Ishikawa (cell line): Measurements from ENCODE around the gene MTHFD1L.

ENCODE experiments used
- CEBPB ChIP-seq: IDR thresholded peaks from 2 replicates; pipeline ENCODE4 v1.6.1; 2012
- CREB1 ChIP-seq: IDR thresholded peaks from 2 replicates; pipeline ENCODE4 v1.6.1; 2012; ENCODE audit warnings: low read depth
- EGR1 ChIP-seq: IDR thresholded peaks from 2 replicates; pipeline ENCODE4 v1.6.1; 2012
- EP300 ChIP-seq: IDR thresholded peaks from 2 replicates; pipeline ENCODE4 v1.6.1; 2012; ENCODE audit warnings: borderline replicate concordance
- FOXM1 ChIP-seq: IDR thresholded peaks from 2 replicates; pipeline ENCODE4 v1.6.1; 2012; ENCODE audit warnings: low read depth, borderline replicate concordance
- NFIC ChIP-seq: IDR thresholded peaks from 2 replicates; pipeline ENCODE4 v1.6.1; 2012
- RAD21 ChIP-seq: IDR thresholded peaks from 2 replicates; pipeline ENCODE4 v1.6.1; 2012; ENCODE audit warnings: low read depth
- TAF1 ChIP-seq: IDR thresholded peaks from 2 replicates; pipeline ENCODE4 v1.6.1; 2012; ENCODE audit warnings: low read depth, mild to moderate bottlenecking
- TCF12 ChIP-seq: IDR thresholded peaks from 2 replicates; pipeline ENCODE4 v1.6.1; 2012; ENCODE audit warnings: low read depth
- TEAD4 ChIP-seq: IDR thresholded peaks from 2 replicates; pipeline ENCODE4 v1.6.1; 2012
- YY1 ChIP-seq: IDR thresholded peaks from 2 replicates; pipeline ENCODE4 v1.6.1; 2012; ENCODE audit warnings: low read depth
- ZBTB7A ChIP-seq: IDR thresholded peaks from 2 replicates; pipeline ENCODE4 v1.6.1; 2012; ENCODE audit warnings: low read depth
- TF ChIP-seq, protein P1 (sequence below): IDR thresholded peaks from 2 replicates; pipeline ENCODE4 v1.6.1; 2012; ENCODE audit warnings: low read depth, mild to moderate bottlenecking
- TF ChIP-seq, protein P2 (sequence below): IDR thresholded peaks from 2 replicates; pipeline ENCODE4 v1.6.1; 2012
- TF ChIP-seq, protein P3 (sequence below): IDR thresholded peaks from 2 replicates; pipeline ENCODE4 v1.6.1; 2012

The MTHFD1L gene

DNA sequence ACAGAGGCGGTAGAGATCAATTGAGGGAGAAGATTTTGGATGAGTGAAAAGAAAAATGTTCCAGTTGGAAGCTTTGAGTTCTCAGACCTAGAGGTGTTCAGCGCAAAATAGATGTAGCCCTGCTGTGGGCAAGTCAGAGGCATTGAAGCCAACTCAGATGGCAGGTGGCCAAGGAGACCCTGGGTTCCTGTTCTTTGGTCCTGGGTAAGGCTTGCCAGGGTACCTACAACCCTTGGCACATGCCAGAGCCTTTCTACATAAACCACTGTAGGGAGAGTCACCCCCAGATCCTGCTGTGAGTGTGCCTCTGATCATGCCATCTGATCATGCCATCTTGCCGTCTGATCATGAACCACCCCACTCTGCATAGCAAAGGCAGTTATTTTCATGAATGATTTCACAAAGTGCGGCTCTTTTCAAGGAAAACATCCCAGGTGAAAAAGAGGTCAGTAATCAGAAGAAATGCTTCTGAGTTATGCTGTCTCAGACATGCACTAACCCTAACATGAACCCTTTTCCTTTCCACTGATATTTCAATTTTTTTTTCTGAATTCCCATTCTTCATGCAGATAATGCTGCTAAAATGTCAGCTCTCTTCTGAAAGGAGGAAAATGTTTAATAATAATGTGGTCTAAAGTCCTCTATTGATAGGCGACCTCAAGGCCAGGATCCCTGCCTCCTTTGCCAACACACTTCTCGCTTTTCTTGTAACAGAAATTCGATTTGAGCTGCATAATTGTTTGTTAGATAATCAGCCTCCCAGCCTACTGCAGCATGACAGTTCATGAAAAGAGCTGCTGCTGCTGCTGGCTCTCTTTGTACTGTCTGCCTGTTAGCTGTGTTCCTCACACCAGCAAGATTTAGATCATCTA, 153.6 kb downstream of the MTHFD1L start:
- TF ChIP-seq TAF1 (no peak), RAD21 (no peak), FOXM1 (no peak), EGR1 (no peak), CEBPB (no peak), YY1 (no peak), ZBTB7A (no peak), TCF12 (no peak), NFIC (no peak), CREB1 (no peak), EP300 (no peak), TEAD4 (no peak)
- TF ChIP-seq, protein P1, sequence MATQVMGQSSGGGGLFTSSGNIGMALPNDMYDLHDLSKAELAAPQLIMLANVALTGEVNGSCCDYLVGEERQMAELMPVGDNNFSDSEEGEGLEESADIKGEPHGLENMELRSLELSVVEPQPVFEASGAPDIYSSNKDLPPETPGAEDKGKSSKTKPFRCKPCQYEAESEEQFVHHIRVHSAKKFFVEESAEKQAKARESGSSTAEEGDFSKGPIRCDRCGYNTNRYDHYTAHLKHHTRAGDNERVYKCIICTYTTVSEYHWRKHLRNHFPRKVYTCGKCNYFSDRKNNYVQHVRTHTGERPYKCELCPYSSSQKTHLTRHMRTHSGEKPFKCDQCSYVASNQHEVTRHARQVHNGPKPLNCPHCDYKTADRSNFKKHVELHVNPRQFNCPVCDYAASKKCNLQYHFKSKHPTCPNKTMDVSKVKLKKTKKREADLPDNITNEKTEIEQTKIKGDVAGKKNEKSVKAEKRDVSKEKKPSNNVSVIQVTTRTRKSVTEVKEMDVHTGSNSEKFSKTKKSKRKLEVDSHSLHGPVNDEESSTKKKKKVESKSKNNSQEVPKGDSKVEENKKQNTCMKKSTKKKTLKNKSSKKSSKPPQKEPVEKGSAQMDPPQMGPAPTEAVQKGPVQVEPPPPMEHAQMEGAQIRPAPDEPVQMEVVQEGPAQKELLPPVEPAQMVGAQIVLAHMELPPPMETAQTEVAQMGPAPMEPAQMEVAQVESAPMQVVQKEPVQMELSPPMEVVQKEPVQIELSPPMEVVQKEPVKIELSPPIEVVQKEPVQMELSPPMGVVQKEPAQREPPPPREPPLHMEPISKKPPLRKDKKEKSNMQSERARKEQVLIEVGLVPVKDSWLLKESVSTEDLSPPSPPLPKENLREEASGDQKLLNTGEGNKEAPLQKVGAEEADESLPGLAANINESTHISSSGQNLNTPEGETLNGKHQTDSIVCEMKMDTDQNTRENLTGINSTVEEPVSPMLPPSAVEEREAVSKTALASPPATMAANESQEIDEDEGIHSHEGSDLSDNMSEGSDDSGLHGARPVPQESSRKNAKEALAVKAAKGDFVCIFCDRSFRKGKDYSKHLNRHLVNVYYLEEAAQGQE: no peak
- TF ChIP-seq, protein P2, sequence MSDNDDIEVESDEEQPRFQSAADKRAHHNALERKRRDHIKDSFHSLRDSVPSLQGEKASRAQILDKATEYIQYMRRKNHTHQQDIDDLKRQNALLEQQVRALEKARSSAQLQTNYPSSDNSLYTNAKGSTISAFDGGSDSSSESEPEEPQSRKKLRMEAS: no peak
- TF ChIP-seq, protein P3, sequence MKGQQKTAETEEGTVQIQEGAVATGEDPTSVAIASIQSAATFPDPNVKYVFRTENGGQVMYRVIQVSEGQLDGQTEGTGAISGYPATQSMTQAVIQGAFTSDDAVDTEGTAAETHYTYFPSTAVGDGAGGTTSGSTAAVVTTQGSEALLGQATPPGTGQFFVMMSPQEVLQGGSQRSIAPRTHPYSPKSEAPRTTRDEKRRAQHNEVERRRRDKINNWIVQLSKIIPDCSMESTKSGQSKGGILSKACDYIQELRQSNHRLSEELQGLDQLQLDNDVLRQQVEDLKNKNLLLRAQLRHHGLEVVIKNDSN: no peak

DNA sequence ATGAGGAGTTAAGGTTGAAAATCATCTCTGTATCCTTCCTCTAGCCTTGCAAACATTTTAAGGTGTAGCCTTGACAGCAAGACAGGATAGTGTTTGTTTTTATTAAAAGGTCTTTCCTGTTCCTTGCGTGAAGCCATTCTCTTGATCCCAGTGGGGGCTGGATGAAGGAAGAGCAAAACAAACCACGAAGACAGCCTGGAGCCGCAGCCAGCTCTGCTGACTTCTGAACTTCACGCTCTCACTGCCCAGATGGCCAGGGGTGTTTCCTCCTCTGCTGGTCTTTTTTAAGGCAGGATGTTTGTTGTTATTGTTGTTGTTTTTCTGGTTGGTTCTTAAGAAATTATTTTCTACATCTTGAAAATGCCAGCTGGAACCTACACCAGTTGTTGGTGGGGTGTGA, 156.4 kb downstream of the MTHFD1L start:
- TF ChIP-seq FOXM1: no peak
- no peak for TF ChIP-seq TEAD4

DNA sequence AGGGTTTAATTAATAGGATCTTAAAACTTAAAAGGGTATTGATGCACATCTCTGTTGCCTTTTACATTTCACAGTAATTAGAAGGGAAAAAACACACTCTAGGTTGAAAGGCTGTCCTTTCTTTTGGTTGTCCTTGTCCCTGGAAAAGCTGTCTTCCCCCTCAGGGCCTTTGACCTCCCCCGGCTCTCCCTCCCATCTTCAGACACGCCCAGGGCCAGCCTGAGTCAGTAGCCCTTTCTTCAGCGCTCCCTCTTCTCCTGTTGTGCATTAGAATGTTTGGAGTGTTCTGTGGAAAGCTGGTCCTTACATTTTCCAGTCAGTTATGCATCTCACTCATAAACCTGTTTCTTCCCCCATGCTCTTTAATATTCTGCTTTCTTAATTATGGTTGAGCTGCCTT, 157.0 kb downstream of the MTHFD1L start:
- no peak for TF ChIP-seq EP300
- no peak for TF ChIP-seq TEAD4
- TF ChIP-seq, protein P3: no peak
- no peak for TF ChIP-seq EGR1

DNA sequence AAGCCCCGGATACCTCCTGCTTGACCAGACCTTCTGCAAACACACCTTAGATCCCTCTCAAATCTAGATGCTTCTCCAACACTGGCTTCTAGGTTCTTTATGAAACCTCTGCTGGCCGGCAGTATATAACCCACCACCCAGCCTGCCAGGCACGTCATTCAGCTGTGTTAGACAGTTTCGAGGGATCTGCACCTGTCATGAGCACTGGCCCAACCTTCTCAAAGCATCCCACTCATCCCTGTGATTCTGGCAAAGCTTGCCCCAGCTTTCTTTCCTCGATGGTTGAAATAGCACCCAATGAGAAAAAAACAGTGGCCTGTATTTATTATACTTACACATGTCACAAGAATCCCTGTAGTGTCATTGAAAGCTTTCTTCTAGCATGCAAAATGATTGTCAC, 157.8 kb downstream of the MTHFD1L start:
- TF ChIP-seq YY1 (no peak), TEAD4 (no peak), CEBPB (no peak), RAD21 (no peak)
- TF ChIP-seq, protein P1: no peak

DNA sequence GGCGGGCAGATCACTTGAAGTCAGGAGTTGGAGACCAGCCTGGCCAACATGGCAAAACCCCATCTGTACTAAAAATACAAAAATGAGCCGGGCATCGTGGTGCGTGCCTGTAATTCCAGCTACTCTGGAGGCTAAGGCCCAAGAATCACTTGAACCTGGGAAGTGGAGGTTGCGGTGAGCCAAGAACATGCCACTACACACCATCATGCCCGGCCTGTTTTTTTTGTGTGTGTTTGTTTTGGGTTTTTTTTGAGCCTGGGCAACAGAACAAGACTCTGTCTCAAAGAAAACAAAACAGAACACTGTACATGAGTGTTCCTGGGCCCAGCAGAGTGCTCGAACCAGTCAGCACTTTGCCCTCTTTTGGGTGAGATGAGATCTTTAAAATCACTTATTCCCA, 159.1 kb downstream of the MTHFD1L start:
- TF ChIP-seq NFIC: no peak
- no peak for TF ChIP-seq YY1
- TF ChIP-seq, protein P3: no peak
- TF ChIP-seq, protein P1: no peak
- TF ChIP-seq TCF12: no peak
- no peak for TF ChIP-seq EGR1
- no peak for TF ChIP-seq CEBPB
- no peak for TF ChIP-seq TEAD4
- no peak for TF ChIP-seq EP300
- TF ChIP-seq CREB1: no peak
- no peak for TF ChIP-seq TAF1
- no peak for TF ChIP-seq RAD21
- TF ChIP-seq FOXM1: no peak
- TF ChIP-seq, protein P2: no peak
- no peak for TF ChIP-seq ZBTB7A
